Neural cell (in vitro differentiated cells): ENCODE results near the gene FRY. TPM values are rescaled to one million over a fixed set of nuclear protein-coding genes. Genes with fewer than 3 reads are reported as not detected.

Experiments used
- H2AFZ ChIP-seq: fragments of 200-600, 300-800 bp; sonication (generic), shearing (Covaris generic); 2 replicates; pipeline ENCODE4 v1.6.0; 2014; ENCODE audit warnings: low read depth, mild to moderate bottlenecking, antibody characterized with exemption, low read length, moderate library complexity
- H3F3A ChIP-seq: fragments of 200-600 bp; shearing (Covaris generic); 2 replicates; pipeline ENCODE4 v1.6.1; 2016; ENCODE audit warnings: mild to moderate bottlenecking, moderate library complexity, mixed read lengths, antibody characterized with exemption, low read length; ENCODE audit not compliant: insufficient read depth, poor library complexity, severe bottlenecking
- H3K27ac ChIP-seq: fragments of 200-600, 300-800 bp; sonication (generic), shearing (Covaris generic); 2 replicates; pipeline ENCODE4 v1.5.1; 2014; ENCODE audit warnings: mild to moderate bottlenecking, low read length, moderate library complexity
- H3K27me3 ChIP-seq: fragments of 300-800, 200-600 bp; sonication (generic), shearing (Covaris generic); 2 replicates; pipeline ENCODE4 v1.6.0; 2014; ENCODE audit warnings: mild to moderate bottlenecking, low read depth, low read length, moderate library complexity; ENCODE audit not compliant: insufficient read depth
- H3K36me3 ChIP-seq: fragments of 300-800, 200-600 bp; sonication (generic), shearing (Covaris generic); 2 replicates; pipeline ENCODE4 v1.5.1; 2014; ENCODE audit warnings: mild to moderate bottlenecking, antibody characterized with exemption, low read length, moderate library complexity; ENCODE audit not compliant: insufficient read depth
- H3K4me2 ChIP-seq: fragments of 300-800, 200-600 bp; sonication (generic), shearing (Covaris generic); 2 replicates; pipeline ENCODE4 v1.6.0; 2014; ENCODE audit warnings: mild to moderate bottlenecking, low read length
- H3K4me3 ChIP-seq: fragments of 300-800, 200-600 bp; sonication (generic), shearing (Covaris generic); 2 replicates; pipeline ENCODE4 v1.5.1; 2014; ENCODE audit warnings: mild to moderate bottlenecking, low read length, moderate library complexity
- H3K79me2 ChIP-seq: fragments of 200-600 bp; shearing (Covaris generic); replicated peaks from 2 replicates; pipeline ENCODE4 v1.6.0; 2014; ENCODE audit warnings: mild to moderate bottlenecking, low read length, moderate library complexity; ENCODE audit not compliant: insufficient read depth
- H3K9ac ChIP-seq: fragments of 300-800, 200-600 bp; sonication (generic), shearing (Covaris generic); 2 replicates; pipeline ENCODE4 v1.6.1; 2016; ENCODE audit warnings: mild to moderate bottlenecking, low read length, mixed read lengths
- H3K9me2 ChIP-seq: fragments of 200-600 bp; shearing (Covaris generic); 2 replicates; pipeline ENCODE4 v1.6.1; 2016; ENCODE audit warnings: mild to moderate bottlenecking, low read length, mixed read lengths; ENCODE audit not compliant: insufficient read depth
- H3K9me3 ChIP-seq: fragments of 200-600, 300-800 bp; sonication (generic), shearing (Covaris generic); 2 replicates; pipeline ENCODE4 v1.6.1; 2016; ENCODE audit warnings: mild to moderate bottlenecking, mixed run types, low read length, moderate library complexity, mixed read lengths
- H4K20me1 ChIP-seq: fragments of 200-600 bp; shearing (Covaris generic); 2 replicates; pipeline ENCODE4 v1.6.1; 2016; ENCODE audit warnings: mild to moderate bottlenecking, mixed run types; ENCODE audit not compliant: insufficient read depth
- CTCF ChIP-seq: fragments of 450-650 bp; IDR thresholded peaks from 2 replicates; pipeline ENCODE4 v1.5.1; 2014; ENCODE audit warnings: antibody characterized with exemption, mild to moderate bottlenecking, moderate library complexity; ENCODE audit not compliant: poor library complexity, severe bottlenecking
- EP300 ChIP-seq: fragments of 450-650 bp; conservative IDR thresholded peaks from 2 replicates; pipeline ENCODE4 v1.6.1; 2014; ENCODE audit warnings: antibody characterized with exemption, mild to moderate bottlenecking, moderate library complexity; ENCODE audit not compliant: poor library complexity, severe bottlenecking
- EZH2 ChIP-seq: fragments of 200-600, 300-800 bp; shearing (Covaris generic), sonication (generic); IDR thresholded peaks from 2 replicates; pipeline ENCODE4 v1.6.1; 2014; ENCODE audit warnings: antibody characterized with exemption, low read length, borderline replicate concordance, mild to moderate bottlenecking; ENCODE audit not compliant: insufficient read depth, poor library complexity, severe bottlenecking
- MXI1 ChIP-seq: fragments of 450-650 bp; conservative IDR thresholded peaks from 2 replicates; pipeline ENCODE4 v1.6.1; 2014; ENCODE audit warnings: antibody characterized with exemption, mild to moderate bottlenecking; ENCODE audit not compliant: poor library complexity, severe bottlenecking
- POLR2AphosphoS5 ChIP-seq: IDR thresholded peaks from 2 replicates; pipeline ENCODE4 v1.6.1; 2012
- RAD21 ChIP-seq: fragments of 450-650 bp; conservative IDR thresholded peaks from 2 replicates; pipeline ENCODE4 v1.6.1; 2014; ENCODE audit warnings: antibody characterized with exemption, mild to moderate bottlenecking, moderate library complexity
- REST ChIP-seq: IDR thresholded peaks from 2 replicates; pipeline ENCODE4 v1.6.1; 2012; ENCODE audit warnings: borderline replicate concordance
- SMC3 ChIP-seq: fragments of 450-650 bp; conservative IDR thresholded peaks from 2 replicates; pipeline ENCODE4 v1.6.1; 2014; ENCODE audit warnings: antibody characterized with exemption, mild to moderate bottlenecking, moderate library complexity; ENCODE audit not compliant: poor library complexity
- TAF1 ChIP-seq: IDR thresholded peaks from 2 replicates; pipeline ENCODE4 v1.6.1; 2012; ENCODE audit warnings: low read depth
- polyA plus RNA-seq: library from polyadenylated mRNA; depleted of rRNA; stranded (reverse); fragments of >200 nt; gene quantifications from 2 replicates; pipeline ENCODE4 v1.2.3, GENCODE V29; 2014

Gene FRY
- polyA plus RNA-seq, 1 donor from 2014 or later = 49.3 TPM

GRCh38 chr13:32017474-32017873 is 14.1 kb upstream of the FRY start:
- TF ChIP-seq RAD21 (no peak), CTCF (no peak), EZH2 (no peak), SMC3 (no peak), REST (no peak), POLR2AphosphoS5 (no peak), EP300 (no peak), MXI1 (no peak)
- Histone ChIP-seq H3K9ac (no peak overlapping the region), H3K4me2 (no peak overlapping the region), H2AFZ (no peak overlapping the region), H3F3A (no peaks in the 10 kb centered on the region), H3K27ac (no peak overlapping the region), H3K9me3 (no peaks in the 10 kb centered on the region), H3K9me2 (no peaks in the 10 kb centered on the region), H4K20me1 (no peaks in the 10 kb centered on the region), H3K36me3 (no peaks in the 10 kb centered on the region), H3K79me2 (no peaks in the 10 kb centered on the region), H3K27me3 (no peaks in the 10 kb centered on the region), H3K4me3 (no peak overlapping the region)

- no peak overlapping the region for H3K9ac ChIP-seq
- no peak overlapping the region for H2AFZ ChIP-seq
- no peaks in the 10 kb centered on the region for H4K20me1 ChIP-seq
- H3K9me2 ChIP-seq = no peaks in the 10 kb centered on the region
- no peaks in the 10 kb centered on the region for H3K36me3 ChIP-seq
- no peak overlapping the region for H3K4me3 ChIP-seq
- no peaks in the 10 kb centered on the region for H3K27me3 ChIP-seq
- no peaks in the 10 kb centered on the region for H3K79me2 ChIP-seq
- no peaks in the 10 kb centered on the region for H3F3A ChIP-seq
- no peak overlapping the region for H3K27ac ChIP-seq
- no peak overlapping the region for H3K4me2 ChIP-seq
- H3K9me3 ChIP-seq = no peaks in the 10 kb centered on the region
- peak; percentile 66 for TF ChIP-seq SMC3
- TF ChIP-seq CTCF = peak; percentile 71
- no peak for TF ChIP-seq MXI1
- peak; percentile 72 for TF ChIP-seq RAD21
- TF ChIP-seq TAF1 = no peak
Measured at GRCh38 chr13:32019612-32020233, 11.9 kb upstream of the FRY start.
